Loucy (cell line): Measurements from ENCODE around the gene PSMB2.

Experiments used
- H2AFZ ChIP-seq: fragments of 200-600 bp; sonication (generic); 2 replicates; pipeline ENCODE4 v1.6.0; 2016; ENCODE audit warnings: antibody characterized with exemption, mild to moderate bottlenecking, low read length, moderate library complexity
- H3F3A ChIP-seq: fragments of 200-600 bp; 2 replicates; pipeline ENCODE4 v1.6.0; 2016; ENCODE audit warnings: antibody characterized with exemption, low read depth, mild to moderate bottlenecking
- H3K27me3 ChIP-seq: fragments of 200-600 bp; sonication (generic); 2 replicates; pipeline ENCODE4 v1.6.1; 2014; ENCODE audit warnings: low read length, mild to moderate bottlenecking; ENCODE audit not compliant: insufficient read depth, poor library complexity, severe bottlenecking
- H3K36me3 ChIP-seq: fragments of 200-600 bp; sonication (generic); 2 replicates; pipeline ENCODE4 v1.6.1; 2016; ENCODE audit warnings: low read length; ENCODE audit not compliant: insufficient read depth
- H3K4me1 ChIP-seq: fragments of 200-600 bp; sonication (generic); 2 replicates; pipeline ENCODE4 v1.5.1; 2014; ENCODE audit warnings: low read length, mild to moderate bottlenecking; ENCODE audit not compliant: insufficient read depth, poor library complexity, severe bottlenecking
- H3K4me2 ChIP-seq: fragments of 200-600 bp; sonication (generic); 2 replicates; pipeline ENCODE4 v1.6.0; 2014; ENCODE audit warnings: antibody characterized with exemption, low read length, low read depth, mild to moderate bottlenecking; ENCODE audit not compliant: poor library complexity, severe bottlenecking
- H3K4me3 ChIP-seq: fragments of 200-600 bp; sonication (generic); 2 replicates; pipeline ENCODE4 v1.5.1; 2014; ENCODE audit warnings: low read length, mild to moderate bottlenecking, mixed read lengths; ENCODE audit not compliant: poor library complexity, severe bottlenecking
- H3K79me2 ChIP-seq: fragments of 200-600 bp; sonication (generic); 2 replicates; pipeline ENCODE4 v1.6.1; 2014; ENCODE audit warnings: low read length; ENCODE audit not compliant: insufficient read depth
- H3K9ac ChIP-seq: fragments of 200-600 bp; sonication (generic); 2 replicates; pipeline ENCODE4 v1.6.0; 2014; ENCODE audit warnings: mild to moderate bottlenecking, low read depth, low read length, moderate library complexity; ENCODE audit not compliant: poor library complexity, severe bottlenecking
- H3K9me2 ChIP-seq: fragments of 200-600 bp; sonication (generic); replicated peaks from 2 replicates; pipeline ENCODE4 v1.6.1; 2016; ENCODE audit warnings: low read depth, low read length, mixed read lengths
- H3K9me3 ChIP-seq: fragments of 200-600 bp; sonication (generic); 2 replicates; pipeline ENCODE4 v1.6.1; 2014; ENCODE audit warnings: mild to moderate bottlenecking, antibody characterized with exemption, low read length, low read depth; ENCODE audit not compliant: insufficient read depth
- H4K20me1 ChIP-seq: fragments of 200-600 bp; sonication (generic); 2 replicates; pipeline ENCODE4 v1.6.0; 2014; ENCODE audit warnings: antibody characterized with exemption, low read length, mild to moderate bottlenecking; ENCODE audit not compliant: insufficient read depth, poor library complexity, severe bottlenecking
- CTCF ChIP-seq: fragments of 200-600 bp; sonication (generic); conservative IDR thresholded peaks from 2 replicates; pipeline ENCODE4 v1.5.1; 2014; ENCODE audit warnings: mild to moderate bottlenecking, antibody characterized with exemption, low read length
- EZH2phosphoT487 ChIP-seq: fragments of 200-600 bp; IDR thresholded peaks from 2 replicates; pipeline ENCODE4 v1.6.1; 2018; ENCODE audit warnings: antibody characterized with exemption, mild to moderate bottlenecking, moderate library complexity, borderline replicate concordance

Gene PSMB2

DNA sequence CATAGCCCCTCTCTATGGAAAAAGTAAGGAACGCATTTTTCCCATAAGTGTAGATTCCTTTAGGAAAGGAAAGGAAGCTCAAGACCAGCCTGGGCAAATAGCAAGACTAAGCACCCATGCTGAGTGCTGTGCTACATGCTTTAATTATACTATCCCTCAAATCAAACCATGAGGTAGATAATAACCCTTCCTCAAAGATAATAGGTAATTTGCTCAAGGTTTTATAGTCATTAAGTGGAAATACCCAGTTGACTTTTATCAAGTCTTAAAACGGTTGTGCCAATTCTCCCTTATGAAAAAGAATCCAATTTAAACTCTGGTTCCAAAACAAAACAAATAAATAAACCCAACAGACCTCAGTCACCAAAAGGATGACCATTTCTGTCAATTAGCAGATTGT lies 87.5 kb downstream of the PSMB2 start:
- peaks cover 11% of the 10 kb centered on the region for H4K20me1 ChIP-seq
- no peak overlapping the region for H3K4me3 ChIP-seq
- H3K9me3 ChIP-seq = no peaks in the 10 kb centered on the region
- TF ChIP-seq EZH2phosphoT487 (no peak), CTCF (no peak)
- peak overlapping the region; percentile 5 for H3K9ac ChIP-seq
- no peak overlapping the region for H2AFZ ChIP-seq
- no peaks in the 10 kb centered on the region for H3K9me2 ChIP-seq
- peaks cover 52% of the 10 kb centered on the region for H3K79me2 ChIP-seq
- no peaks in the 10 kb centered on the region for H3K27me3 ChIP-seq
- peak overlapping the region; percentile 88 for H3K4me2 ChIP-seq
- H3K4me1 ChIP-seq = peaks cover 39% of the 10 kb centered on the region
- H3F3A ChIP-seq = no peaks in the 10 kb centered on the region
- H3K36me3 ChIP-seq = peaks cover 5% of the 10 kb centered on the region; the same call in 1 of the 2 replicates
